Spleen (tissue), 11 donors: ENCODE results near the gene SERINC3. TPM values are rescaled to one million over a fixed set of nuclear protein-coding genes. Genes with fewer than 3 reads are reported as not detected.

Experiments used
- DNase-seq: peaks from one replicate; pipeline ENCODE4 v3.0.0-alpha.2; 2020
- H3K27ac ChIP-seq, 8 donors: fragments of 200-600 bp; sonication (generic) in 7 of 8; 1 replicate in 4 of 8; 2 replicates in 4 of 8; pipeline versions ENCODE4 v1.5.0 to v1.8.0; 2016 to 2021; ENCODE audit warnings: inconsistent platforms in 4 of 8, mild to moderate bottlenecking in 4 of 8, moderate library complexity in 1 of 8
- H3K27me3 ChIP-seq, 7 donors: fragments of 200-600 bp; sonication (generic) in 6 of 7; replicated peaks in 1 of 7; 1 replicate in 4 of 7; 2 replicates in 3 of 7; pipeline versions ENCODE4 v1.5.0 to v1.8.0; 2016 to 2021; ENCODE audit warnings: inconsistent platforms in 3 of 7, mild to moderate bottlenecking in 1 of 7
- H3K36me3 ChIP-seq, 6 donors: fragments of 200-600 bp; sonication (generic) in 5 of 6; 1 replicate in 4 of 6; 2 replicates in 2 of 6; pipeline versions ENCODE4 v1.5.0 to v1.8.0; 2016 to 2021; ENCODE audit warnings: inconsistent platforms in 2 of 6
- H3K4me1 ChIP-seq, 6 donors: fragments of 200-600 bp; sonication (generic) in 5 of 6; 1 replicate in 3 of 6; 2 replicates in 3 of 6; pipeline versions ENCODE4 v1.5.0 to v1.8.0; 2016 to 2021; ENCODE audit warnings: inconsistent platforms in 3 of 6
- H3K4me3 ChIP-seq, 8 donors: fragments of 200-600 bp; sonication (generic) in 7 of 8; 1 replicate in 4 of 8; 2 replicates in 4 of 8; pipeline versions ENCODE4 v1.5.0 to v1.8.0; 2016 to 2021; ENCODE audit warnings: inconsistent platforms in 4 of 8, mild to moderate bottlenecking in 4 of 8, moderate library complexity in 2 of 8
- H3K9me3 ChIP-seq, 8 donors: fragments of 200-600 bp; sonication (generic) in 7 of 8; 1 replicate in 4 of 8; 2 replicates in 4 of 8; pipeline versions ENCODE4 v1.5.0 to v1.8.0; 2016 to 2021; ENCODE audit warnings: inconsistent platforms in 4 of 8
- POLR2A ChIP-seq, 3 donors: fragments of 450-650 bp; IDR thresholded peaks; one replicate each; pipeline ENCODE4 v1.5.1; 2017; ENCODE audit warnings: antibody characterized with exemption in 3 of 3, mild to moderate bottlenecking in 1 of 3
- POLR2AphosphoS5 ChIP-seq, 3 donors: sonication (generic); formaldehyde crosslinking; IDR thresholded peaks; one replicate each; pipeline ENCODE4 v1.5.1; 2017; ENCODE audit warnings: antibody characterized with exemption in 3 of 3
- WGBS, 5 donors: extraction: QIAGEN DNeasy Blood & Tissue Kit in 3 of 5; methylation state at CpG; one replicate each; pipeline versions ENCODE4 v1.1.5 to v1.1.7; 2013 to 2018; 5-methylcytosine and 5-hydroxymethylcytosine counted together
- intact Hi-C: fragments of 100-400 bp; cut with DNase I; formaldehyde crosslinking; loops from one replicate; pipeline ENCODE4 v1.15.0; 2023; ENCODE audit warnings: low total_unique reads
- polyA plus RNA-seq, 3 donors: library from polyadenylated mRNA; stranded (reverse); fragments of 200-250 nt; gene quantifications; one replicate each; pipeline ENCODE4 v1.2.1, GENCODE V29; 2013
- total RNA-seq, 7 donors: library from RNA; depleted of rRNA in 3 of 7; stranded (reverse); fragments of >200 nt in 3 of 7; fragmentation: NEBNext Ultra II Directional in 4 of 7; extraction: Animal tissue kit (Norgen Biotek cat#: 25700) in 4 of 7; gene quantifications; one replicate each; pipeline versions ENCODE4 v1.1.0 to v1.2.1, GENCODE V29; 2016 to 2021
- TF ChIP-seq, protein P1 (sequence below), 11 experiments: fragments of 200-600 bp in 7 of 11; fragments of 450-650 bp in 4 of 11; sonication (generic) in 4 of 11; IDR thresholded peaks in 8 of 11; conservative IDR thresholded peaks in 3 of 11; 1 replicate in 7 of 11; 2 replicates in 4 of 11; pipeline versions ENCODE4 v1.4.0 to v1.8.0; 2016 to 2021; ENCODE audit warnings: antibody characterized with exemption in 11 of 11, inconsistent platforms in 4 of 11, mild to moderate bottlenecking in 1 of 11
- donor health status: healthy with polysubstance abuse.
- donor health status: DM: no; HTN: no; CAD: no; lungs with moderate emphysema.
- donor health status: DM: no; HTN: no; CAD: no.
- donor health status: Bipolar disorder and iron deficiency.
- donor health status: healthy.
- donor health status: DM: no; HTN: no; CAD: no.
- donor health status: DM: yes; HTN: yes; CAD: no.

SERINC3 gene
- total and polyA plus RNA-seq, 10 donors: 14.5 to 117 (median 85.5) TPM

DNA sequence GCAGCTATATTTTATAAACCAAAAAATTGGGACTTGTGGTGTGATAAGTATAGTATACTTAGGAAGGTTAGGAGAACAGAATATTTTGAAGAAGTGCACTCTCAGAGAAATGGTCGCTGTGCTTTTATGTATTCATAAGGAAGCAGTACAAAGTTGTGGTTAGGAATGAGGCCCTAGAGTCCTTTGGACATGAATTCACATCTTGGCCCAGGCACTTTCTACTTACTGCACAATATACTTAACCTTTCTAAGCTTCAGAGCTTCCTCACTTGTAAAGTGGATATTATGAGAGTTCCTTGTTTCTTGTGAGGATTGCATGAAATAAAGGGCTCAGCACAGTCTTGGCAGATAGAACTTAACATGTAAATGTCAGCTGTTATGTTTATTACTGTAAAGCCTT is 21.0 kb upstream of the SERINC3 start:
- TF ChIP-seq, protein P1, sequence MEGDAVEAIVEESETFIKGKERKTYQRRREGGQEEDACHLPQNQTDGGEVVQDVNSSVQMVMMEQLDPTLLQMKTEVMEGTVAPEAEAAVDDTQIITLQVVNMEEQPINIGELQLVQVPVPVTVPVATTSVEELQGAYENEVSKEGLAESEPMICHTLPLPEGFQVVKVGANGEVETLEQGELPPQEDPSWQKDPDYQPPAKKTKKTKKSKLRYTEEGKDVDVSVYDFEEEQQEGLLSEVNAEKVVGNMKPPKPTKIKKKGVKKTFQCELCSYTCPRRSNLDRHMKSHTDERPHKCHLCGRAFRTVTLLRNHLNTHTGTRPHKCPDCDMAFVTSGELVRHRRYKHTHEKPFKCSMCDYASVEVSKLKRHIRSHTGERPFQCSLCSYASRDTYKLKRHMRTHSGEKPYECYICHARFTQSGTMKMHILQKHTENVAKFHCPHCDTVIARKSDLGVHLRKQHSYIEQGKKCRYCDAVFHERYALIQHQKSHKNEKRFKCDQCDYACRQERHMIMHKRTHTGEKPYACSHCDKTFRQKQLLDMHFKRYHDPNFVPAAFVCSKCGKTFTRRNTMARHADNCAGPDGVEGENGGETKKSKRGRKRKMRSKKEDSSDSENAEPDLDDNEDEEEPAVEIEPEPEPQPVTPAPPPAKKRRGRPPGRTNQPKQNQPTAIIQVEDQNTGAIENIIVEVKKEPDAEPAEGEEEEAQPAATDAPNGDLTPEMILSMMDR (IDR thresholded peaks at IDR 0.05 in 8 of 11, conservative IDR thresholded peaks at IDR 0.05 in 3 of 11): no peak
- TF ChIP-seq POLR2AphosphoS5 (IDR thresholded peaks at IDR 0.05) (no peak), POLR2A (IDR thresholded peaks at IDR 0.05) (no peak)
- Histone ChIP-seq H3K27ac (peak overlapping the region in 2 of 8 donors; percentile 29 to 36), H3K4me3 (no peak overlapping the region), H3K36me3 (no peaks in the 10 kb centered on the region), H3K4me1 (peaks cover 0 to 33% (median 5%) of the 10 kb centered on the region in 6 donors), H3K9me3 (no peaks in the 10 kb centered on the region), H3K27me3 (no peaks in the 10 kb centered on the region)
- no peak for DNase-seq
- intact Hi-C loops: no loop called here
- WGBS, 5 donors: 24 to 45% (median 30%) methylated on average over 1 of the region's 1 CpG

DNA sequence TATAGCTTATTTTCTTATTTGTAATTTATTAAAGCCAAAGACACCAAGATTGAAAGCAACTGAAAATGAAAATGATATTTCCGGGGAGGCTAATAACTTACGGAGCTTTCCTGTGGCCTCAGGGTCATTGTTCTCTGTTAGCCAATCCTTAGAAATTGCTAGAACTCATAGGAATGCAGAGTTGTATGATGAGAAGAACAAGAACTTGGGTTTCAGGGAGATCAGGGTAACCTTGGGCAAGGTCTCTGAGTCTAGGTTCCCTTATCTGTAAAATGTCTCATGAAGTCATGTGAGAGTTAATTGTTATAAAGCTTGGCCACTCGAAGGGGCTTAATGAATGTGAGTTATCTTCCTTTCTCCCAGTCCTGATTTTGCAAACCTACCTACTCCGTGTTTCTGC is 20.1 kb upstream of the SERINC3 start:
- no peak overlapping the region for H3K4me3 ChIP-seq
- no peaks in the 10 kb centered on the region for H3K27me3 ChIP-seq
- H3K4me1 ChIP-seq: peaks cover 0 to 33% (median 5%) of the 10 kb centered on the region in 6 donors
- WGBS, 5 donors: 54 to 70% (median 60%) methylated on average over 4 of the region's 4 CpGs
- TF ChIP-seq, protein P1 (IDR thresholded peaks at IDR 0.05 in 8 of 11, conservative IDR thresholded peaks at IDR 0.05 in 3 of 11): no peak
- no peak for TF ChIP-seq POLR2AphosphoS5 (IDR thresholded peaks at IDR 0.05)
- TF ChIP-seq POLR2A (IDR thresholded peaks at IDR 0.05): no peak
- intact Hi-C loops: no loop called here
- DNase-seq: no peak
- no peaks in the 10 kb centered on the region for H3K36me3 ChIP-seq
- H3K27ac ChIP-seq: peak overlapping the region in 4 of 8 donors; percentile 29 to 58 (median 35)
- H3K9me3 ChIP-seq: no peaks in the 10 kb centered on the region

DNA sequence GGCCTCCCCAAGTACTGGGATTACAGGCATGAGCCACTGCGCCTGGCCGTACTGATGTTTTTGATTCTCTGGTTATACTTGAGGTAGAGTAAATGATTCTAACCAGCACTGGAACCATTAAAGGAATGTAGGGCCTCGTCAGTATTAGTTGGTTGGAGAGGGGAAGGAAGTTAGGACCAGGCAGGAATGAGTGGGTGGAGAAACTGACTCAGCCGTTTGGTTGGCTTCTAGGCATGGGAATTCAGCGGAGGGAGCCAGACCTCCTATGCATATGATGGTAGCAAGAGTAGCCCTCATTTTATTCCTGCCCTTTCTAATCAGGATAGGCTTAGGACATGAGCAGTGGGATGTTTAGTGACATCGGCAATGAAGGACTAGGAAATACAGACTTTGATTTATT is 19.0 kb upstream of the SERINC3 start:
- H3K4me1 ChIP-seq: peaks cover 0 to 39% (median 5%) of the 10 kb centered on the region in 6 donors
- DNase-seq: no peak
- H3K27me3 ChIP-seq: no peaks in the 10 kb centered on the region
- WGBS, 5 donors: 55 to 76% (median 63%) methylated on average over 6 of the region's 6 CpGs
- intact Hi-C loops: no loop called here
- H3K9me3 ChIP-seq: no peaks in the 10 kb centered on the region
- no peak overlapping the region for H3K4me3 ChIP-seq
- no peaks in the 10 kb centered on the region for H3K36me3 ChIP-seq
- no peak for TF ChIP-seq POLR2AphosphoS5 (IDR thresholded peaks at IDR 0.05)
- TF ChIP-seq, protein P1 (IDR thresholded peaks at IDR 0.05 in 8 of 11, conservative IDR thresholded peaks at IDR 0.05 in 3 of 11): no peak
- TF ChIP-seq POLR2A (IDR thresholded peaks at IDR 0.05): no peak
- H3K27ac ChIP-seq: no peak overlapping the region

DNA sequence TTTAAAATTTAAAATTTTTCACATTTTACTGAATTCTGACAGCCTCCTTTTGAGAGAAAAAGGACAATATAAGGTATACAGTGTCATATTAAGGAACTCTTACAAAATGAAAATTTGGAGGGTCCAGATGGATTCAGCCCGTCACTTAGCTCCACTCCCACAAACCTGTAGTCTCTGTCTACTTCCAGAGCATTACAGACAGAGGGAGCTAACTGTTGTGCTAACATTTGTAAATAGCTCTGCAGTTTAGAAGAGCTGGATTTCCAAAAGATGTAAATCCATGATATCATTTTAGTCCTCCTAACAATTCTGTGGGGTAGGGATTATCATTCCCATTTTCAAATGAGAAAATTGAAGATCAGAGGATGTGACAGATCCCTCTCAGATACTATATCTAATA is 16.1 kb upstream of the SERINC3 start:
- intact Hi-C loops: no loop called here
- Histone ChIP-seq H3K27ac (no peak overlapping the region), H3K27me3 (no peaks in the 10 kb centered on the region), H3K36me3 (no peaks in the 10 kb centered on the region), H3K9me3 (no peaks in the 10 kb centered on the region), H3K4me1 (peaks cover 0 to 40% (median 6%) of the 10 kb centered on the region in 6 donors), H3K4me3 (no peak overlapping the region)
- WGBS, 5 donors: 77 to 88% (median 82%) methylated on average over 1 of the region's 1 CpG
- TF ChIP-seq, protein P1 (IDR thresholded peaks at IDR 0.05 in 8 of 11, conservative IDR thresholded peaks at IDR 0.05 in 3 of 11): no peak
- no peak for TF ChIP-seq POLR2A (IDR thresholded peaks at IDR 0.05)
- no peak for TF ChIP-seq POLR2AphosphoS5 (IDR thresholded peaks at IDR 0.05)
- DNase-seq: no peak
